Transverse colon (tissue), 4 donors: ENCODE data around the gene DDX5. TPM values are rescaled to one million over a fixed set of nuclear protein-coding genes. Genes with fewer than 3 reads are reported as not detected.

ENCODE experiments used
- DNase-seq: peaks from one replicate; pipeline ENCODE4 v3.0.0-alpha.2; 2019
- H3K27ac ChIP-seq, 4 donors: fragments of 200-600 bp; sonication (generic); 2 replicates each; pipeline ENCODE4 v1.5.1; 2016 to 2018; ENCODE audit warnings: inconsistent platforms in 4 of 4
- H3K27me3 ChIP-seq: fragments of 200-600 bp; sonication (generic); 2 replicates; pipeline ENCODE4 v1.5.1; 2017; ENCODE audit warnings: inconsistent platforms
- H3K36me3 ChIP-seq, 4 donors: fragments of 200-600 bp; sonication (generic); 2 replicates each; pipeline ENCODE4 v1.5.1; 2017 to 2019; ENCODE audit warnings: inconsistent platforms in 4 of 4
- H3K4me1 ChIP-seq, 4 donors: fragments of 200-600 bp; sonication (generic); 2 replicates each; pipeline ENCODE4 v1.5.1; 2017 to 2020; ENCODE audit warnings: inconsistent platforms in 4 of 4
- H3K4me3 ChIP-seq, 4 donors: fragments of 200-600 bp; sonication (generic); 1 replicate in 1 of 4; 2 replicates in 3 of 4; pipeline versions ENCODE4 v1.5.1 to v1.6.1; 2017 to 2019; ENCODE audit warnings: inconsistent platforms in 4 of 4
- H3K9me3 ChIP-seq, 2 donors: fragments of 200-600 bp; sonication (generic); 2 replicates each; pipeline ENCODE4 v1.5.1; 2017 to 2019; ENCODE audit warnings: inconsistent platforms in 2 of 2
- EP300 ChIP-seq: sonication (generic); formaldehyde crosslinking; IDR thresholded peaks from one replicate; pipeline ENCODE4 v1.6.1; 2017; ENCODE audit warnings: antibody characterized with exemption, low read depth
- POLR2A ChIP-seq: fragments of 450-650 bp; IDR thresholded peaks from one replicate; pipeline ENCODE4 v1.6.1; 2016; ENCODE audit warnings: antibody characterized with exemption, mild to moderate bottlenecking, moderate library complexity
- POLR2AphosphoS5 ChIP-seq, 3 donors: sonication (generic); formaldehyde crosslinking; IDR thresholded peaks; one replicate each; pipeline ENCODE4 v1.6.1; 2016; ENCODE audit warnings: antibody characterized with exemption in 3 of 3
- WGBS, 2 donors: methylation state at CpG; one replicate each; pipeline ENCODE4 v1.1.5; 2018; ENCODE audit warnings: low coverage in 1 of 2; 5-methylcytosine and 5-hydroxymethylcytosine counted together
- in situ Hi-C, 4 donors: fragments of 200-750 bp; cut with MboI; loops; one replicate each; pipeline versions ENCODE4 v1.15.0 to v1.15.1; 2017; ENCODE audit warnings: low sequenced_read_pairs in 3 of 4, low pct_ligation_motif_present in 1 of 4, low pct_unique_long_range_greater_than_20kb in 1 of 4
- intact Hi-C: fragments of 100-400 bp; cut with DNase I; formaldehyde crosslinking; loops from one replicate; pipeline ENCODE4 v1.15.1; 2023; ENCODE audit warnings: low total_unique reads
- total RNA-seq, 4 donors: library from RNA; depleted of rRNA; stranded (reverse); fragments of >200 nt; gene quantifications; one replicate each; pipeline ENCODE4 v1.1.0, GENCODE V29; 2016
- TF ChIP-seq, protein P1 (sequence below), 5 experiments: fragments of 200-600 bp in 3 of 5; fragments of 450-650 bp in 2 of 5; sonication (generic) in 3 of 5; IDR thresholded peaks; 1 replicate in 2 of 5; 2 replicates in 3 of 5; pipeline ENCODE4 v1.5.1; 2016 to 2017; ENCODE audit warnings: antibody characterized with exemption in 5 of 5, inconsistent platforms in 3 of 5, mild to moderate bottlenecking in 2 of 5, moderate library complexity in 1 of 5

The DDX5 gene
- total RNA-seq, 4 donors from 2014 or later: 451 to 1,221 (median 694) TPM

DNA sequence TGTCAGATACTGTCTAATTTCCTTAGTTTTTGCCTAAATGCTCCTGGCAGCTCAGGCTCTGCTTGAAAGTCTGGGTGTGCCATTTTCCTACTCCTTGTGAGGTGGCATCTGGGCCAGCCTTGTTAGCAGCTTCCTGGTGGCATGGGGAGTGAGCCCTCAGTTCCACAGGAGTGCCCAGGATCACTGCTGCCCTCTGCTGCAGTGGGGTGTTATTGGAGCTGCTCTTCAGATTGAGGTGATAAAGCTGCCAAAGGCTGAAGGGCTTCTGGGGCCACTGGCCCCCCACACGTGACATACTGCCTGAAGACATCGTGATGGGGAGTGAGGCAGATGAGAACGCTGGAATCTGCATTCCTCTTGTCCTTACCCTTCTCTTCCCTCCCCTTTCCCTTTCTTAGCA, 28.1 kb upstream of the DDX5 start:
- no peak overlapping the region for H3K4me3 ChIP-seq
- DNase-seq: no peak
- TF ChIP-seq POLR2AphosphoS5 (IDR thresholded peaks at IDR 0.05) (no peak), POLR2A (no peak), EP300 (no peak)
- TF ChIP-seq, protein P1, sequence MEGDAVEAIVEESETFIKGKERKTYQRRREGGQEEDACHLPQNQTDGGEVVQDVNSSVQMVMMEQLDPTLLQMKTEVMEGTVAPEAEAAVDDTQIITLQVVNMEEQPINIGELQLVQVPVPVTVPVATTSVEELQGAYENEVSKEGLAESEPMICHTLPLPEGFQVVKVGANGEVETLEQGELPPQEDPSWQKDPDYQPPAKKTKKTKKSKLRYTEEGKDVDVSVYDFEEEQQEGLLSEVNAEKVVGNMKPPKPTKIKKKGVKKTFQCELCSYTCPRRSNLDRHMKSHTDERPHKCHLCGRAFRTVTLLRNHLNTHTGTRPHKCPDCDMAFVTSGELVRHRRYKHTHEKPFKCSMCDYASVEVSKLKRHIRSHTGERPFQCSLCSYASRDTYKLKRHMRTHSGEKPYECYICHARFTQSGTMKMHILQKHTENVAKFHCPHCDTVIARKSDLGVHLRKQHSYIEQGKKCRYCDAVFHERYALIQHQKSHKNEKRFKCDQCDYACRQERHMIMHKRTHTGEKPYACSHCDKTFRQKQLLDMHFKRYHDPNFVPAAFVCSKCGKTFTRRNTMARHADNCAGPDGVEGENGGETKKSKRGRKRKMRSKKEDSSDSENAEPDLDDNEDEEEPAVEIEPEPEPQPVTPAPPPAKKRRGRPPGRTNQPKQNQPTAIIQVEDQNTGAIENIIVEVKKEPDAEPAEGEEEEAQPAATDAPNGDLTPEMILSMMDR (IDR thresholded peaks at IDR 0.05): no peak
- intact Hi-C loops (no loop called here), in situ Hi-C loops (no loop called here)
- H3K27me3 ChIP-seq: no peaks in the 10 kb centered on the region
- no peak overlapping the region for H3K27ac ChIP-seq
- H3K4me1 ChIP-seq: no peaks in the 10 kb centered on the region
- WGBS, 2 donors: 63 to 78% methylated on average over 3 of the region's 3 CpGs
- H3K36me3 ChIP-seq: peaks cover 0 to 89% (median 40%) of the 10 kb centered on the region in 4 donors
- no peaks in the 10 kb centered on the region for H3K9me3 ChIP-seq

DNA sequence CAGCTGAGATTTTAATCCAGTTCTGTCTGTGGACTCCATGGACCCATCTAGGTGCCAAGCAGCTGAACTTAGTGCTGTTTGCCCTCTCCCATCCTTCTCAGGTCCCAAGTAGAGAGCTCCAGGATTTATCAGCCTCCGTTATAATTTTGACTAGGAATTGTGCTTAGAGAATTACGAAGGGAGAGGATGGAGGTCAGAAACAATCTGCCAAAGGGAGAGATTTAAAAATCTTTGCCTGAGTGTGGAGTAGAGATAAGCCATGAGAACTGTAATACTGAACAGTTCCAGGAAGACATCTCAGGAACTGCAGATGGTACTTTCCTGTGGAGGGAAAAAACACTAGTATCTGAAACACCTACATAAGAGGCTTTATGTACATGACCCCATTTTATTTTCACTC, 27.7 kb upstream of the DDX5 start:
- intact Hi-C loops (no loop called here), in situ Hi-C loops (no loop called here)
- Histone ChIP-seq H3K4me1 (no peaks in the 10 kb centered on the region), H3K27ac (no peak overlapping the region), H3K36me3 (peaks cover 0 to 85% (median 42%) of the 10 kb centered on the region in 4 donors), H3K4me3 (no peak overlapping the region), H3K9me3 (no peaks in the 10 kb centered on the region), H3K27me3 (no peaks in the 10 kb centered on the region)
- DNase-seq: no peak
- WGBS, 2 donors: 86 to 95% methylated on average over 2 of the region's 2 CpGs
- TF ChIP-seq POLR2A (no peak), EP300 (no peak), POLR2AphosphoS5 (IDR thresholded peaks at IDR 0.05) (no peak)
- TF ChIP-seq, protein P1 (IDR thresholded peaks at IDR 0.05): no peak

DNA sequence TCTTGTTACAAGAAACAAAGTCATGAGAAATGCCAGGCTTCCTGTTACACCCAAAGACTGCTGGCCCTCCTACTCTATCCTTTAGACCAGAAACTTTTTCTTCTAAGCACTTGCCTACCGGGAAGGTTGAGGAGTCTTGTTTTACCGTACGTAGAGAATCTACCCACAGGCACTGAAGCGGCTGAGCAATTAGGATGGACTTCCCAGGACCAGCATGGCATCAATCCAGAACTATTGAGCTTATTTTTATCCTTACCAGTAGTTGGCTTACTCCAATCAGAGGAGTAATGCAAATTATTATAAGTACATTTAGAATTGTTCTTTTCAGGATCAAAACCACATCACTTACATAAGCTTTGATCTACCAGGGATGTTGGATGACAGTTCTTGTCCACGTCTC, 26.3 kb upstream of the DDX5 start:
- TF ChIP-seq POLR2A (no peak), EP300 (no peak), POLR2AphosphoS5 (IDR thresholded peaks at IDR 0.05) (no peak)
- TF ChIP-seq, protein P1 (IDR thresholded peaks at IDR 0.05): no peak
- peaks cover 0 to 91% (median 45%) of the 10 kb centered on the region in 4 donors for H3K36me3 ChIP-seq

DNA sequence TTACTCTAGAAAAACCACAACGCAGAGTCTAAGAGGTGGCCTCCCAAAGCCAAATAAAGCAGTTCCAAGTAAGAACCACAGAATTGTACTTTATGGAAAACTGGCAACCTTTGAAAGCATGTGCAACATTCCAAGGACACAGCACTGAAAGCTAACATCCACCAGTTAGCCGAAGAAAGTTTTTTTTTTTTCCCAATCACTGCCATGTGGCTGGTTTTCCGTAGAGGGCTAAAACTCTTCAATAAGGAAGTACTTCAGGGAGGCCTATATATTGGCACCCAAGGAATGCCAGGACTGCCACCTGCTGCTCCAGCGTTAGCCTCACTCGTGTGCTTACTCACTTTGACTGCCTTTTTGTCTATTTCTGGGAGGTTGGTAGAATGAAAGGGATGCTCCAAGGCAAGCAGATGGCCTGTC, 25.9 kb upstream of the DDX5 start:
- no peak for DNase-seq
- Histone ChIP-seq H3K9me3 (no peaks in the 10 kb centered on the region), H3K27ac (no peak overlapping the region), H3K36me3 (peaks cover 0 to 91% (median 45%) of the 10 kb centered on the region in 4 donors), H3K27me3 (no peaks in the 10 kb centered on the region), H3K4me1 (no peaks in the 10 kb centered on the region), H3K4me3 (no peak overlapping the region)
- in situ Hi-C loops: no loop called here
- TF ChIP-seq EP300 (no peak), POLR2A (no peak), POLR2AphosphoS5 (IDR thresholded peaks at IDR 0.05) (no peak)
- TF ChIP-seq, protein P1 (IDR thresholded peaks at IDR 0.05): no peak
- intact Hi-C loops: no loop called here
- WGBS, 2 donors: 73 to 80% methylated on average over 1 to 5 of the region's 5 CpGs

More for the DNA sequence above, 26.3 kb upstream of the DDX5 start:
- no peaks in the 10 kb centered on the region for H3K4me1 ChIP-seq
- H3K9me3 ChIP-seq: no peaks in the 10 kb centered on the region
- in situ Hi-C loops: no loop called here
- no peaks in the 10 kb centered on the region for H3K27me3 ChIP-seq
- no peak for DNase-seq
- 90 to 95% methylated on average over 5 of the region's 5 CpGs for WGBS, 2 donors
- H3K4me3 ChIP-seq: no peak overlapping the region
- intact Hi-C loops: no loop called here
- no peak overlapping the region for H3K27ac ChIP-seq
